COLO668 (cell line): ENCODE measurements around the gene CCDC69.
"Not testable (repeated sequence)": the region's sequence is repeated elsewhere in the genome, so short reads cannot be mapped to it uniquely, and the experiment has no call there.

Experiments used
- DNase-seq: peaks from one replicate; lab custom pipeline; 2025; ENCODE audit not compliant: unreplicated experiment; lab: John Stamatoyannopoulos, UW

Gene CCDC69

DNA sequence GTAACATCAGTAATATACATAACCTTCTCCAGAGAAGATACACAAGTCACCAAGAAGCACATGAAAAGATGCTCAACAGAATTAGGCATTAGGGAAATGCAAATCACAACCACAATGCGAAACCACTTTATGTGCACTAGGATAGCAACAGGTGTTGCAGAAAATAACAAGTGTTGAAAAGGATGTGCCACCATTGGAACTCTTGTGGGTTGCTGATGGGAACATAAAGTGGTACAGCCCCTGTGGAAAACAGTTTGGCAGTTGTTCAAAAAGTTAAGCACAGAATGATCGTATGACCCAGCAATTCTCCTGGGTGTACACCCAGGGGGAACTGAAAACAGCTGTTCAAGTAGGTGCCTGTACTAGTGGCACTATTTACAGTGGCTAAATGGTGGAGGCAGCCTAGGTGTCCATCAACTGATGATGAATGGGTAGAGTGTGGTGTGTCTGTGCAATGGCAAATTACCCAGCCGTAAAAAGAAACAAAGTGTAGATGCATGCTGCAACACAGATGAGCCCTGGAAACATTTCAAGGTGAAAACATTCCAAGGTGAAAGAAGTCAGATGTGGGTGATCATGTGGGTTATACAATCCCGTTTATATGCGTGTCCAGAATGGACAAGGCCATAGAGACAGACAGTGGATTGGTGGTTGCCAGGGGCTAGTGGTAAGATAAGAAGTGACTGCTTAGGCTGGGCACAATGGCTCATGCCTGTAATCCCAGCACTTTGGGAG, 27.2 kb downstream of the CCDC69 start:
- no peak for DNase-seq

DNA sequence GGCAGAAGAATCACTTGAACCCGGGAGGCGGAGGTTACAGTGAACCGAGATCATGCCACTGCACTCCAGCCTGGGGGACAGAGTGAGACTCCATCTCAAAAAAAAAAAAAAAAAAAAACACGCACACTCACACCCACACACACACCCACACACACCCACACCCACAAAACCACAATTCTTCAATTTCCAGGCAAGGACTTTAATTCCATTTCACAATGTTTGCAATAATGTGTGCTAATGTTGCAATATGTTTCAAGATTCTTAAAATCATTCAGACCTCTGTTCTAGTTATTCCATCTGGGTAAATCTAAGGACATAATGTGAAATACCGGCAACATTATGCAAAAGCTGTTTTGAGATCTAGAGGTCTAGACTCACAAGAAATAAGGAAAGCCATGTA, 28.3 kb downstream of the CCDC69 start:
- DNase-seq: no peak

DNA sequence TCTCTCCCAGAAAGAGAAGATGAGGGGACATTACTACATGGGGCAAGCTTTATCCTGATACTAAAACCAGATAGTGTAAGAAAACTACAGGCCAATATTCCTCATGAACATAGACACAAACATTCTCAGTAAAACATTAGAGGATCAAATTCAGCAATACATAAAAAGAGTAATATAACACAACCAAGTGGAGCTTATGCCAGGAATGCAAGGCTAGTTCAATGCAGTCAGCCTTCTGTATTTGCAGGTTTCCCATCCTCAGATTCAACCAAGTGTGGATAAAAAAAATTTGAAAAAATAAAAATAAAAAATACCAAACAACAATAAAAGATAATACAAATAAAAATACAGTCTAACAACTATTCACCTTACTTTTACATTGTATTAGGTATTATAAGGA, 31.3 kb downstream of the CCDC69 start:
- DNase-seq: no peak

DNA sequence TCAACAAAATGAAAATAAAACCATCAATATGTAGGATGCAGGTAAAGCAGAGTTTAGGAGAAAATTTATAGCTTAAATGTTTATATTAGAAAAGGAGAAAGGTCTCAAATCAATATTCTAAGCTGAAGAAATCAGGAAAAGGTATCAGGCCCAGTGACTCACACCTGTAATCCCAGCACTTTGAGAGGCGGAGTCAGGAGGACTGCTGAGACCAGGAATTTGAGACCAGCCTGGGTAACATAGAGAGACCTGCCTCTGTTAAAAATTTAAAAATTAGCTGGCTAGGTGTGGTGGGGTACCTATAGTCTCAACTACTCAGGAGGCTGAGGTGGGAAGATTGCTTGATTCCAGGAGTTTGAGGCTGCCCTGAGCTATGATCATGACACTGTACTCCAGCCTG, 32.2 kb downstream of the CCDC69 start:
- no peak for DNase-seq

GRCh38 chr5:151189151-151189550, 34.7 kb downstream of the CCDC69 start:
- DNase-seq: no peak

GRCh38 chr5:151186538-151186937, 37.4 kb downstream of the CCDC69 start:
- DNase-seq: no peak

GRCh38 chr5:151186052-151186451, 37.8 kb downstream of the CCDC69 start:
- no peak for DNase-seq

DNA sequence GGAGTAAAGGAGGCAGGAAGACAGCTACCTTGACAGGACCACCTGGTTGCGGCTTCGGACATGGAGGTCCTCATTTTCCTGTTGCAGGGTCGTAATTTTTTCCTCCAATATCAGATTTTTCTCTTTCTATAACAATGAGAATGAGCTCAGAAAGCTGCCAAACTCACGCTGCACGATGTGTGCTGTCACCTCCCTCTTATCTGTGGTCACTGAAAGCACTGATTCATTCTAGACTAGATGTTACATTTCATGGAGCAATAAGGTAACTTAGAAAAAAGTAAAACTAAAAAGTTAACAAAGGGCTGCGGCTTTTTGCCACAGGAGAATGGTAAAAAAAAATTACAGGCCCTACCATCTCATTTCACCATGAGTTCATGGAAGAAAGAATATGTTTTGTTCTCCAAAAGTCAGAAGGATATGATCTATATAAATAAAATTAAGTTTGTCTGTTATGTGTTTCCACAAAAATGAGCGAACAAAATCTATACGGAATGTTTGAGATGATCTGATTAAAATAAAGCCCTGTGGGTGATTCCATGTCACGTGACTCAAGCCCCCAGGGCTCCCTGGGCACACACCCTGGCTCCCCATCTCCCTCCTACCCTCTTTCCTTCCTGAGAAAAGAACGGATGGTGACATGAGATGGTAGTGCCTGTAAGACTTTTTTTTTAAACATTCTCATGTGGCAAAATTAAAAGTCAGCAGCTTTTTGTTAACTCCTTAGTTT, 39.4 kb downstream of the CCDC69 start:
- no peak for DNase-seq

DNA sequence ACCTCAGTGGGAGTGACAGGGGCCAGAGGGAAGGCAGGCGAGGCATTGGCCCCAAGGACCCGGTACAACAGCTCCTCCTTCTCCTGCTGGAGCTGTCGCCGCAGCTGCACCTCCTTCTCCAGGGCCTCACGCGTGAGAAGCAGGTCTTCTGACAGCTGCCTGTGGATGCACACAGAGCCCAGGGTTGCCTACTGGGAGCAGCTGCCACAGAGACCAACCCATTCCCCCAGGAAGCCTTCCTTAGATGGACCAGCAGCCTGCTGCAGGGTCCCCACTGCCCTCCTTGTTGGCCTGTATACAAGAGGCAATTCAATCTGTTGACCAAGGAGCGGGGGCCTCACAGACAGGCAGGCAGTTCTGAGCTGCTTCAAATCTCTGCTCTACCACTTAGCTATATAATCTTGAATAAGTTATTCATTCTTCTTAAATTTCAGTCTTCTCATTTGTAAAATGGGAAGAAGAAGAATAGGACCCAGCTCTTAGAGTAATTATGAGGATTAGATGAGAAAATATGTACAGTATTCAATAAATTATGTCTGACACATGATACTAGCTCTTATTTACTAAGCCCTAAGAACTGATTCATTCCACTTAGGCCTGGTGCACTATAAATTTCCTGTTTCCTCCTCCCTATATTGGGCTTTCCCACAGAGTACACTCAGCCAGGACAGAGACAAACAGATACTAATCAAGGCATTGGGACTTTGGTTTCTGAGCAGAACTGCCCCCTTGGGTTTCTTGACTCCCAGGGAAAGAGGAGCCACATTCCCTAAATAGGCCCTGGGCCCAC, 40.2 kb downstream of the CCDC69 start:
- no peak for DNase-seq

DNA sequence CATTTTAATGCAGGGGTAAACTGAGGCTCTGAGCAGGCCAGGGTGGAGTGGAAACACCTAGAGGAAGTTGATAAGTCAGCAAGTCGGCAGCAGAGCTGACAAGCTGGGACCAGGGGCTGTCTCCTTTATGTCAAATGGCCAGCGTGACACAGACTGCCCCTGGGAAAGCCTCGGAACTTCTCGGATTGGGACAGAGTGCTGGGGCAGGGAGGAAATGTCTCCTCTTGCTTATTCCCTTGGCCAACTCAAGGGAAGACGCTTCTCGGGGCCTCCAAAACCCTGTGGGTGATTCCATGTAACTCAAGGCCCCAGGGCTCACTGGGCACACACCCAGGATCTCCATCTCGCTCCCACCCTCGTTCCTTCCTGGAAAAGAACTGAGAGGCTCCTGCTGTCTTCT, 40.9 kb downstream of the CCDC69 start:
- DNase-seq: no peak

- DNase-seq: no peak
These were observed 41.4 kb downstream of the CCDC69 start for GRCh38 chr5:151182524-151182900.

DNA sequence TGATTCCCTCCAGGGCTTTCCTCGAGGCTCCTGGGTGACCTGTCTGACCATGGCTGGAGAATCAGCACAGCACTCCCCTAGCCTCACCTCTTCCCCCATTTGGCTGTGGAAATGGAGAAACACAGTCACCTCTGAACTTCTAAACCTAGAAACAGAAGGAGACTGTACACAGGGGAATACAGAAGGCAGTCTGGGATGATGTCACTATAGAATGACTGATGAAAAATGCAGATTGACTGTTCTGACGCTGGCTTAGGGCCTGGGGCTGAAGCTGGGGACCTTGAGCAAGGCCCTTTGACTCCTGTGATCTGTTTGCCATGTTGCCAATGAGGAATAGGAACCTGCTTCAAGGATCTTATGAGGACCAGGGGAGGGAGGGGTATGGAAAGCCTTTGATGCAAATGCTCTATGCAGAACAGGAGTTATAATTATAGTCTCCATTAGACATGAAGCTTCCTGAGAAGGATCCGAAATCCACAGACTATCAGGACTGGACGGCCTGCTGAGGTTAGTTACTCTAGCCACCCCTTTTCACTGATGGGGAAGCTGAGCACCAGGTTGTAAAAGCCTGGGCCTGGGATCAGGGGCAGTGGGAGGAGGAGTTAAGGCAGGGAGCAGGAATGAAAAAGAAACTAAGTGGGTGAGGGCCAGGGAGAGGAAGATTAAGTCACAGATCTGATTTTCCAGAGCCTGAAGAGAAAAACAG, 41.9 kb downstream of the CCDC69 start:
- no peak for DNase-seq

- DNase-seq: no peak
These were observed 43.6 kb downstream of the CCDC69 start for GRCh38 chr5:151180291-151180690.

- no peak for DNase-seq
These were observed 44.4 kb downstream of the CCDC69 start for GRCh38 chr5:151179489-151179840.

DNA sequence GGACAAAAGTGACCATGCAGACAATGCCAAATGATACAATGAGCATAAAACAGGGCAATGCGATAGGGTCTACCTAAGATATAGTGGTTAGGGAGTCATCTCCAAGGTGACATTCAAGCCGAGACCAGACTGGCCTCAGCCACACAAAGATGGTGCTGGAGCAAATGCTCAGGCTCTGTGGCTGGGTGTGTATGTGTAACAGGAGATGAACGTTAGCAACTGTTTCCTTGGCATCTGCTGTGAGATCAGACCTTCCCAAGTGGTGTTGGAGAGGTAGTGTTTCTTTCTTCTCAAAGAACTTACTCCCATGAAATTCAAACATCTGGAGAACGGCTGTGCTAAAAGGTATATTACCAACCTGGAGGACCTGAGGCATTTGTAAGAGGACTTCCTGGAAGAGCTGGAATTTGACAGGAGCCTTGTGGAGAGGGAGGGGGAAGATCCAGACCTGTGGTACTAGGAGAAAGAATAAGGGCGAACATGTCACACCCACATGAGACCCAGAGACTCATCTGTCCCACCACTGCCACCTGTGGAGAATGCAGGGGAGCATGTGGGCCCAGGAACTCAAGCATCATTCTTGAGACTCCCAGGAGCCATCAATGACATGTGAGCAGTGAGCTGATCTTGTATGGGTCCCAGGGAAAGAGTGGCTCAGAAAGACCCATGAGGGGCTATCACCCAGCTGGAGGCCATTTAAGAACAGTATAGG, 45.0 kb downstream of the CCDC69 start:
- no peak for DNase-seq

GRCh38 chr5:151178372-151178771, 45.5 kb downstream of the CCDC69 start:
- DNase-seq: no peak

- DNase-seq: not testable (repeated sequence)
These were observed 47.6 kb downstream of the CCDC69 start for GRCh38 chr5:151176268-151176667.

- no peak for DNase-seq
These were observed 49.2 kb downstream of the CCDC69 start for GRCh38 chr5:151174612-151175101.

DNA sequence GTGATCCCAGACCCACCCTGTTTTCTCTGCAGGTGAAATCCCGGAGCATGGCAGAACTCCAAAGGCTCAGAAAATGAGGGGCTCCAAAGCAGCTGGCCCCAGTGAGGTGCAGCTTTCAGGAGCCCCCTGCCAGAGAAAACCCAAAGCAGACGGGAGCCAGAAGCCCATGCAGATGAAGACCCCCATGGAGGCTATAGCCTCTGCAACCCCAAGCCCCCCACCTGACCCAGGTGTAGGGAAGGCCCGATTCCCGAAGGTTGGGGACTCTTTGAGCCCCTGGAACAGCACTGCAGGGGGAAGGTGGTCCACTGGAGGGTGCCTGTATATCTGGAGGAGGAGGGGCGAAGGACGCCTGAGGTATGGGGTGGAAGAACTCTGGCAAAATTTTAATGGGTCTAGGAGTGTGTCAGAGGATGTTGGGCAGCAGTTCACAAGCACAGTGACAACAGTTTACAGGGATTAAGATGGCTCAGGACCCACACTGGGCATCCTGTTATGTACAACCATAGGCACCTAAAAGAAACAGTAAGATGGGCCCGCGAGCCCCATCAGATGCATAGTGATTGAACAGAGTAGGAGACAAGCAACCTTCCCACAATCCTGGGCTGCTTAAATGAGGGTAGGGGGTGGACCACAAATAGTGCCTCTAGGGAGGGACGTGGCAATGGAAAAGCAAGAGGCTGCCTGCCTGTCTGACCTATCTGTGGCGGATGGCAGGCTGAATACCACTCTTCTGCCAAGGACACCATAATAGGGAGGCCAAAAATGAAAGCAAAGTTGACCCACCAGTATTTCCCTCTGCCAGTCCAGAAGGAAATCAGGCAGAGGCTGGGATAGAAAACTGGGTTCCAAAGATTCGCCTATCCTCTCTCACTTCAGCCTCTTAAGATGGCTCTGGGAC, 49.9 kb downstream of the CCDC69 start:
- DNase-seq: no peak

DNA sequence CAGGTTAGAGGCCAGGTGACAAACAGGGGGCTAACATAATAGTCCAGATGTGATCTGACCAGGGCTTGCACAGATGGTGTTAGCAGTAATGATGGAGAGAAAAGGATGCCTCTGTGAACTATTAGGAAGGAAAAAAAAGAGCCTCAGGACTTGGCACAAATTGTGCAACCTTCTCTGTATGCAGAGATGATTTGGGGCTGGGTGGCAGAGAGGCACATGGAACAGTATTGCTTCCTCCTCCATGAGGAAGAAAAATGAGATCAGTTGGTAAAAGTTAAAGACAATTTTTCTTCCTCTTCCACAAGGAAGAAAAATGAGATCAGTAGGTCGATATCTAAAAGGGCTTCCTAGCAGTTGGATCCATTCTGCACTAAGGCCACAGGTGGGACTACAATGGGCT, 52.4 kb downstream of the CCDC69 start:
- no peak for DNase-seq
